ENCODE results near the gene SLC7A6.

Gene SLC7A6

GRCh38 chr16:68230176-68230571, 34.2 kb upstream of the SLC7A6 start:
- no peak overlapping the region for H2AFZ ChIP-seq (ENCODE audit: low read length)
- H3K4me2 ChIP-seq (ENCODE audit: low read depth, low read length, poor library complexity, severe bottlenecking), result no peak overlapping the region
- H3K79me2 ChIP-seq (ENCODE audit: insufficient read depth, low read length), result 0 out of 2 replicates have a peak, but pooled peaks cover 2% of the 10 kb centered on the region
- H3K4me3 ChIP-seq (ENCODE audit: low read length, poor library complexity, severe bottlenecking), result no peak overlapping the region
- H4K20me1 ChIP-seq (ENCODE audit: insufficient read depth, low read length, poor library complexity, severe bottlenecking), result peaks cover 24% of the 10 kb centered on the region
- peaks cover 5% of the 10 kb centered on the region for H3K4me1 ChIP-seq (ENCODE audit: insufficient read depth, low read length, poor library complexity, severe bottlenecking)
- no peaks in the 10 kb centered on the region for H3F3A ChIP-seq (ENCODE audit: low read depth)
- H3K9me3 ChIP-seq (ENCODE audit: insufficient read depth, low read depth, low read length), result no peaks in the 10 kb centered on the region
- H3K9ac ChIP-seq (ENCODE audit: low read depth, low read length, poor library complexity, severe bottlenecking), result no peak overlapping the region
- peaks cover 68% of the 10 kb centered on the region; the same call in 1 of the 2 replicates for H3K36me3 ChIP-seq (ENCODE audit: insufficient read depth, low read length)
- no peaks in the 10 kb centered on the region for H3K27me3 ChIP-seq (ENCODE audit: insufficient read depth, low read length, poor library complexity, severe bottlenecking)
- TF ChIP-seq EZH2phosphoT487 (IDR thresholded peaks at IDR 0.05; ENCODE audit: borderline replicate concordance), result no peak
- TF ChIP-seq CTCF (conservative IDR thresholded peaks at IDR 0.05; ENCODE audit: low read length), result no peak
- H3K9me2 ChIP-seq (replicated peaks; ENCODE audit: low read depth, low read length), result no peaks in the 10 kb centered on the region

- Histone ChIP-seq H3K27me3 (ENCODE audit: insufficient read depth, low read length, poor library complexity, severe bottlenecking) (no peaks in the 10 kb centered on the region), H3K9me3 (ENCODE audit: insufficient read depth, low read depth, low read length) (no peaks in the 10 kb centered on the region), H3K4me2 (ENCODE audit: low read depth, low read length, poor library complexity, severe bottlenecking) (no peak overlapping the region), H3K79me2 (ENCODE audit: insufficient read depth, low read length) (0 out of 2 replicates have a peak, but pooled peaks cover 2% of the 10 kb centered on the region), H3K36me3 (ENCODE audit: insufficient read depth, low read length) (peaks cover 60% of the 10 kb centered on the region; the same call in 1 of the 2 replicates), H3K9me2 (replicated peaks; ENCODE audit: low read depth, low read length) (no peaks in the 10 kb centered on the region), H3K4me3 (ENCODE audit: low read length, poor library complexity, severe bottlenecking) (no peak overlapping the region), H3K9ac (ENCODE audit: low read depth, low read length, poor library complexity, severe bottlenecking) (no peak overlapping the region), H3K4me1 (ENCODE audit: insufficient read depth, low read length, poor library complexity, severe bottlenecking) (peaks cover 5% of the 10 kb centered on the region), H2AFZ (ENCODE audit: low read length) (no peak overlapping the region), H4K20me1 (ENCODE audit: insufficient read depth, low read length, poor library complexity, severe bottlenecking) (peaks cover 22% of the 10 kb centered on the region), H3F3A (ENCODE audit: low read depth) (no peaks in the 10 kb centered on the region)
- TF ChIP-seq CTCF (conservative IDR thresholded peaks at IDR 0.05; ENCODE audit: low read length) (no peak), EZH2phosphoT487 (IDR thresholded peaks at IDR 0.05; ENCODE audit: borderline replicate concordance) (no peak)
Measured at GRCh38 chr16:68230956-68231355, 33.4 kb upstream of the SLC7A6 start.

GRCh38 chr16:68231384-68232136, 32.8 kb upstream of the SLC7A6 start:
- H4K20me1 ChIP-seq (ENCODE audit: insufficient read depth, low read length, poor library complexity, severe bottlenecking), result peaks cover 19% of the 10 kb centered on the region
- no peaks in the 10 kb centered on the region for H3K27me3 ChIP-seq (ENCODE audit: insufficient read depth, low read length, poor library complexity, severe bottlenecking)
- H2AFZ ChIP-seq (ENCODE audit: low read length), result no peak overlapping the region
- no peak overlapping the region for H3K9ac ChIP-seq (ENCODE audit: low read depth, low read length, poor library complexity, severe bottlenecking)
- no peaks in the 10 kb centered on the region for H3K9me2 ChIP-seq (replicated peaks; ENCODE audit: low read depth, low read length)
- H3K4me1 ChIP-seq (ENCODE audit: insufficient read depth, low read length, poor library complexity, severe bottlenecking), result peaks cover 5% of the 10 kb centered on the region
- no peaks in the 10 kb centered on the region for H3K79me2 ChIP-seq (ENCODE audit: insufficient read depth, low read length)
- no peaks in the 10 kb centered on the region for H3F3A ChIP-seq (ENCODE audit: low read depth)
- no peak overlapping the region for H3K4me2 ChIP-seq (ENCODE audit: low read depth, low read length, poor library complexity, severe bottlenecking)
- H3K4me3 ChIP-seq (ENCODE audit: low read length, poor library complexity, severe bottlenecking), result no peak overlapping the region
- H3K9me3 ChIP-seq (ENCODE audit: insufficient read depth, low read depth, low read length), result no peaks in the 10 kb centered on the region
- peaks cover 54% of the 10 kb centered on the region; the same call in 1 of the 2 replicates for H3K36me3 ChIP-seq (ENCODE audit: insufficient read depth, low read length)
- no peak for TF ChIP-seq EZH2phosphoT487 (IDR thresholded peaks at IDR 0.05; ENCODE audit: borderline replicate concordance)
- no peak for TF ChIP-seq CTCF (conservative IDR thresholded peaks at IDR 0.05; ENCODE audit: low read length)
